HG03571 (cell line): Measurements from ENCODE around the gene NPEPL1.
A peak's percentile ranks its signal among the peaks of the same experiment; 100 is the strongest.
"Not testable (repeated sequence)": the region's sequence is repeated elsewhere in the genome, so short reads cannot be mapped to it uniquely, and the experiment has no call there.

Source experiments
- ATAC-seq: cut with Tn5 transposase; IDR thresholded peaks from one replicate; pipeline ENCODE4 v1.9.1; 2021; ENCODE audit not compliant: unreplicated experiment

NPEPL1 gene

GRCh38 chr20:58692579-58693225 lies at the start of gene NPEPL1:
NPEPL1 (plus strand) TSS chr20:58692800; CDS start chr20:58692901, 101 bp downstream.
- ATAC-seq, result peak; percentile 86

- ATAC-seq, result not testable (repeated sequence)
These were observed 49.7 kb upstream of the NPEPL1 start for GRCh38 chr20:58642896-58643295.

GRCh38 chr20:58645412-58645968 lies 47.1 kb upstream of the NPEPL1 start:
- no peak for ATAC-seq

GRCh38 chr20:58646257-58646656 lies 46.3 kb upstream of the NPEPL1 start:
- ATAC-seq, result no peak

GRCh38 chr20:58646703-58647102 lies 45.9 kb upstream of the NPEPL1 start:
- no peak for ATAC-seq

- ATAC-seq, result no peak
These were observed 45.3 kb upstream of the NPEPL1 start for GRCh38 chr20:58647162-58647795.

GRCh38 chr20:58647796-58648501 lies 44.7 kb upstream of the NPEPL1 start:
- no peak for ATAC-seq

- not testable (repeated sequence) for ATAC-seq
These were observed 44.1 kb upstream of the NPEPL1 start for GRCh38 chr20:58648502-58648825.

- ATAC-seq, result no peak
These were observed 43.1 kb upstream of the NPEPL1 start for GRCh38 chr20:58649288-58650180.

- peak; percentile 8 for ATAC-seq
These were observed 42.3 kb upstream of the NPEPL1 start for GRCh38 chr20:58650181-58650775.

- peak; percentile 55 for ATAC-seq
These were observed 41.6 kb upstream of the NPEPL1 start, which contains the start of gene STX16 for GRCh38 chr20:58650776-58651558. STX16 (plus strand) TSS chr20:58651283; CDS start chr20:58652007, 724 bp downstream.

- ATAC-seq, result no peak
These were observed 41.0 kb upstream of the NPEPL1 start for GRCh38 chr20:58651559-58651945.

- peak; percentile 43 for ATAC-seq
These were observed 40.5 kb upstream of the NPEPL1 start for GRCh38 chr20:58651946-58652605.

GRCh38 chr20:58652606-58653294 lies 39.9 kb upstream of the NPEPL1 start:
- ATAC-seq, result no peak

- no peak for ATAC-seq
These were observed 38.3 kb upstream of the NPEPL1 start for GRCh38 chr20:58654337-58654736.

- ATAC-seq, result no peak
These were observed 37.1 kb upstream of the NPEPL1 start for GRCh38 chr20:58655328-58656107.

GRCh38 chr20:58656831-58657230 lies 35.8 kb upstream of the NPEPL1 start:
- ATAC-seq, result no peak

- no peak for ATAC-seq
These were observed 35.3 kb upstream of the NPEPL1 start for GRCh38 chr20:58657262-58657661.
